LoVo (cell line): Measurements from ENCODE around the gene MVK.

Source experiments
- DNase-seq: peaks from one replicate; pipeline ENCODE4 v3.0.0-alpha.2; 2016; ENCODE audit warnings: low spot score

Gene MVK

DNA sequence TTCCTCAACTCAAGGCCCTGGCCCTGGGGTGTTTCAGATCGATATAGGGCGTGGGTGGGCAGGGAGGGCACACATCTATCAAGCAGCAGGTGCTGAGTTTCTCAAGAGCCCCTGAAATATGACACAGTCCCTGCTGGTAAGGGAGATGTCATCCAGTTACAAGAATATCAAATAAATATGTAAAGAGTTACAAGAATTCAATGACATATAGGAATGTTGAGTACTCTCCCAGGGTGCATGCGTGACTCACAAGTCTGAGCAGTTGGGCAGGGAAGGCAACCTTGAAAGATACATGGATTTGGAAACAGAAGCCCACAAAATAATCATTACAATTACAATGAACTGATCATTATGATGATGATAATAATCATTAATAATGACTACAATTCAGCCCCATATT lies 35.2 kb downstream of the MVK start:
- no peak for DNase-seq

DNA sequence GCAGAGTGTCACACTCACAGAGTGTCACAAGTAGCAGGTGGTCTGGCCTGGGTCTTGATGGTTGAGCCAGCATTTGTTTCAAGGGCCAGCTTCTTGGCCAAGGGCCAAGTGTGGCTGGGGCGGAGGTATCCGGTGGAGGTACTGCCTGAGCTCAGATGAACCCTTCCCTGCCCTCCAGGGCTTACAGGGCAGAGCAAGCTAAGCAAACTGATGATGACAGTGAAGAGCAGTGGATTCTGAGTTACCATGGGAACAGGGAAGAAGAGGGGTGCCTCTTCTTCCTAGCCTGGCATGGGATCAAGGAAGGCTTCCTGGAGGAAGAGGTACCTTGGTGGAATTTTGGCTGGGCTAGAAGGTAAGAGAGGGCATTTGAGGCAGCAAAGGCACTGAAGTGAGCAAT lies 35.7 kb downstream of the MVK start:
- DNase-seq, result no peak

DNA sequence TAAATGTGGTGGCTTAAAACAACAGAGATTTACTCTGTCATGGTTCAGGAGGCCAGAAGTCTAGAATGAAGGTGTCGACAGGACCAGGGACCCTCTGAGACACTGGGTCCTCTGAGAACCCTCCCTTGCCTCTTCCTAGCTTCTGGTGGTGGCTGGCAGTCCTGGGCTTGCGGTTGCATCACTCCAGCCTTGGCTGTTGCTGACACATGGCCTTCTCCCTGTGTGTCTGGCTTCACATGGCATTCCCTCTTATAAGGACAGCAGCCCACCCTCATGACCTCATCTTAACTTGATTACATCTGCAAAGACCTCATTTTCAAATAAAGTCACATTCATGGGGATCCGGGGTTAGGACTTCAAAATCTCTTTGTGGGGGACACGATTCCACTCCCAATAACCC lies 36.9 kb downstream of the MVK start:
- no peak for DNase-seq

DNA sequence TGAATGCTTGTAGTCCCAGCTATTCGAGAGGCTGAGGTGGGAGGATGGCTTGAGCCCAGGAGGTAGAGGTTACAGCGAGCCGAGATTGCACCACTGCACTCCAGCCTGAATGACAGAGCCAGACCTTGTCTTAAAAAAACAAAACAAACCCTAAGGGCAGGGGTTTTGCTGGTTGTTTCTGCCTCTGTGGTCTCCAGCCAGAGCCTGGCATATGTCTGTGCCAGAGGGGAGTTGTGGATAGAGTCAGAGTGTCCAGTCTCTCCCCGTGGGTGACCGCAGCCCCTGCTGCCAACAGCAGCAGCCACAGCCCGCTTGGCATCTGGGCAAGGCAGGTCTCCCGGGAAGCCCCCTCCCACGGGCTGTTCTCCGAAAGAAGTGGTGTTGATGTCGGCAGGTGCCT lies 37.6 kb downstream of the MVK start:
- DNase-seq, result no peak

DNA sequence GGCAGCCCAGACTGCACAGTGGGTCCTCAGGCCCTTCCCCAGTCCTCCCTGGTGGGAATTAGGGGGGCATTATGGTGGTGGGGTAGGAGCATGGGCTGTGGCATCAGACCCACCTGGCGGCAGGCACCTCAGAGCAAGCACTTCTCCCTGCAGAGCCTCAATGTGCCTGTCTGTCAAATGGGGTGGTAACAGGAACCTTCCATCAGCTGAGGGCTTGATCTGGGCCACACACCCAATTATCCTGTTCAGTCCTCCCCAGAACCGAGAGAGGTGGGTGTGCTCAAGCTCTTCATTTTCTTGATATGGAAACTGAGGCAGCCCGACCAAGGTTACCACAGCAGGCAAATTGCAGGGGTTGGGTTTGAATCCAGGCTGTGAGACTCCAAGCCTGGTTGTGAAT lies 38.4 kb downstream of the MVK start:
- DNase-seq, result no peak

DNA sequence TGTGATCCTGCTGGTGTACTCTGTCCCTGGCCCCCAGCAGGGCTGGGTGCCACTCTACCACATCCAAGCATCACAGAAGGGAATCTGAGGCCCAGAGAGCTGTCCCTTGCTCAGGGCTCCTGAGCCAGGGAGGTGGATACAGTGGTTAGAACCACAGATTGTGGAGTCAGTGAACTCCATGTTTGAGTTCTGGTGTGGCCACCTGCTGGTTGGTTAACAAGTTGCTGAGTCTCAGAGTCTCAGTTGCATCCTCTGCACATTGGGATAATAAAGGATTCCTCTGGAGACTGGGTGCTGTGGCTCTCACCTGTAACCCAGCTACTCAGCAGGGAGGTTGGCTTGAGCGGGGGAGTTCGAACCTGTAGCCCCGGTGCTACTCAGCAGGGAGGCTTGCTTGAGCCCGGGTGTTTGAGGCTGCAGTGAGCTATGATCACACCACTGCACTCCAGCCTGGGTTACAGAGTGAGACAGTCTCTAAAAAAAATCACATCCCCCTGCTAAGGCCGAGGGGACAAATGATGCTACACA lies 39.4 kb downstream of the MVK start:
- DNase-seq, result no peak

DNA sequence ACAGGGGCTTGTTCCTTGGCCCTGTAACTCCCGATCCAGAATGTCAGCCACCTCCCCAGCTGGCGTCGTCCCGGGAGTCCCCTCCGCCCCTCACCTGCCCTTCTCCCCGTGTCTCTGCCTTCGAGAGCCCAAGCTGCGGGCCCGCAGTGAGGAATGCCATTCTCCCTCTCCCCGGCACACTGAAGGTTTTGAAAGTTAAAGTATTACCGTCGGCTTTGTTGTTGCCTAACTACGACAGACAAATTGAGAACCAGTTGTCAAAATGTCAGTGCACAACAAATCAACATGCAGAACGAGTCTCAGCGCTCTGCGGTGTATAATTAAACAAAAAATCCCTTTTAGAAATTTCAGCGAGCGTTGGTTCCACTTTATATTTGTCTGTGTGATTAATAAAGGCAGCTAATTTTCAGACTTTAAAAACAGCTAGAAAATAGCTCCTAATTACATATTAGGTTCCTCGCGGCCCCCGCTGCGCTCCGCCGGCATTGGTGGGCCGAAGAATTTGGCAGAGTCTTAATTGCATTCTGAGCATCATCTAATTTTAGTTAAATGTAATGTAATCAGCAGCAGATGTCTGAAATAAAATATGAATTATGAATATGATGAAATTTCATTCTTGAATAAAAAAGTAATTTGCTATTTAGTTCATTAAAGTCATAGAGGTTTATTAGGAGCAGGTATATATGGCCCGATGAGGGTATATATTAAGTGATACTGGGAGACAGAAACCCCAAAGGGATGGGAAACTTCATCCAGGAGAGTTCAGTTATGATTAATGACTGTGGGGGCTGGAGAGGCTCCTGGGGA lies 40.3 kb downstream of the MVK start:
- no peak for DNase-seq

DNA sequence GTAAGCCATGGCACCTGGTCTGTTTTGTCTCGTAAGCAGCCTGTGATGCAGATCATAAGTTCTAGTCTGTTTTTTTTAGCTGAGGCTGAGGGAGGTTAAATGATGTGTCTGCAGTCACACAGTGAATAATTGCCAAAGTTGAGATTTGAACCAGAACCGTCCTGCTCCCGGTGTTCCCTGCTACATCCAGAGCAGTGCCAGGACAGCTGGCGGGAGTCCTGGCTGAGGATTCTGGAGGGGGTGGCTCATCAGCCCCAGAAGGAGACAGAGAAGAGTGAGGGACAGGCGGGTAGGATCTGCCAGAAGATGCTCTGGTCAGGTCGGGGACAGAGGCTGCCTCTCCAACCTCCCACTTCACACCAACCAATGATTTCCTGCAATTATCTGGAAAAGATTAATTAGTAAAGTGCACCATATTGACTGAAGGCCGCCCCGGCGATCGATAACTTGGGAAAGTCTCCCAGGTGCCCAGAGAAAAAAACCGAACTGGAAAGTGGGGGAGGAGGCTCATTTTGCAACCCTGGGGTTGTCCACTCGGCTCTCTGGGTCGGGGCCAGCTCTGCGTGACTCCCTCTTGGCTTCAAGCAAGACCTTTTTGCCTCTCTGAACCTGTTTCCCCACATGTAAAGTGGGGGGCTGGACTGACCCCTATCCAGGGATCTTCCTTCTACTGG lies 42.1 kb downstream of the MVK start:
- no peak for DNase-seq

DNA sequence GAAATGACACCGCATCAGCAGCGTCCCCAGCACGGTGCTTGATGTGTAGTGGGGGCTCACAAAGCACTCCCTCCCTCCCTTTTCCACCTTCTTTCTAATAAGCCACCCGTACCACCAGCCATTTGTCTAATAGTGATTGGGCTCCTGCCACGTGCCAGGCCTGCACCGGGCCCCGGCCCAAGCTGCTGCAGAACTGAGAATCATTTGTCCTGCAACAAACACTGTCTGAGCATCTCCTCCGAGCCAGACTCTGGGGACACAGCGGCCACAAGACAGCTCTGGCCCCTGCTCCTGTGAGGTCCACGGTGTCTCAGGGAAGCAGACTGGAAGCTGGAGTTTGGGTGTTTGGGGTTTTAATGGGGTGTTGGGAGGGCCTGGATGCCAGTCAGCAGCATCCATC lies 43.9 kb downstream of the MVK start:
- no peak for DNase-seq

DNA sequence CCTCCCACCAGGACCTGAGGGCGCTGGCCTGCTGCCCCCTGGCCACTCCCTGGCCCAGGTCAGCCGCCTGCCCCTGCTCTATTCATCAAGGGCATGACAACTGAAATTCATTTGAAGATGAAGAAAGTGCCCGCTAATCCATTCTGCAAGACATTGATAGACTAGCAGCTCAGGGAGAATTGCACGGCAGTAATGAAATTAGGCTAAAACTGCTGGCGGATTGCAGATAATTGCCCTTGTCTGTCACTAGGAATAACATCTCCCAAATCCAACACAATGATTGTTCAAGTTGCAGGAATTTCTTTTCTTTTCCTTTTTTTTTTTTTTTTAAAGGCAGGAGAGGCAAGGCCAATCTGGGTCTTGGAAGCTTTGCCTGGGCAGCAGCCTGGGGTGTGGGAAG lies 44.5 kb downstream of the MVK start:
- no peak for DNase-seq

DNA sequence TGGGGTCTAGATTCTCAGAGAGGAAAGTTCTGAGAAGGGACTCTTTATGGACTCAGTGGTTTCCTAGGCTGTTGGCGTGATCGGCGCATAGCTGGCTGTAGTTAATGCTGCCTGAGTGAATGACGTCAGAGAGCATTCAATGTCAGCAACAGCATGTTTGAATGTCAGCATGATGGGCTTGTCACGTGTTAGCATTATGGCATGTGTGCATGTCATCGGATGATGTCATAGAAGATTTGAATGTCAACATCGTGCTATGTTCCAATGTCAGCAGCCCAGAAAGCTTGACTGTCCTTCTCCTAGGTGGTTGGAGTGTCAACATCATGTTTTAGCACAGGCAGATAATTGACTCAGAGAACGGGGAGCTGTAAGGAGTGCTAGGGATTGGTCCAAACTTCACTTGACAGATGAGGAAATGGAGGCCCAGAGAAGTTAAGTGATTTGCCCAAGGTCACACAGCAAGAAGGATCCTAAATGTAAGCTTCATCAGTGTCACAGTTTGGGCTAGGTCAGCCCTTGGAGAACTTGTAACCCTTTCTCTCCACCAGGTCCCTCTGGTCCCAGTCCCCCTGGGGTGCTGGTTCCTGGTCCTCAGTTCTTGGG lies 45.5 kb downstream of the MVK start:
- DNase-seq, result no peak

DNA sequence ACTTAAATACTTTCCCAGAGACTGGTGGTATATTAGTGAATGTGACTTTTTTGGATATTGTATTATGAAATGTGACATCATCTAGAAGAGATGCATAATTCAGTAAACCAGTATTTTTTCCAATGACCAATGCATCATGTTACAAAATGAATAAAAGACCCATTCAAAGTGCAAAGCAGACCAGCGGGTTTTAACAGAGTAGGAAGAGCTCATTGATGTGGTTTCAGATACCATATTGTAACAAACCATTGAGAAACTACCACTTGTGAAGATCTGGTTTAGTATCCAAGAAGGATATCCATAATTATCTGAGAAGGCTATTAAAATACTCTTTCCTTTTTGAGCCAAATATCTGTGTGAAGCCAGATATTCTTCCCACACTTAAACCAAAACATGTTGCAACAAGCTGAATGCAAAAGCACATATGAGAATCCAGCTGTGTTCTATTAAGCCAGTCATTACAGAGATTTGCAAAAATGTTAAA lies 47.7 kb downstream of the MVK start:
- DNase-seq, result no peak

DNA sequence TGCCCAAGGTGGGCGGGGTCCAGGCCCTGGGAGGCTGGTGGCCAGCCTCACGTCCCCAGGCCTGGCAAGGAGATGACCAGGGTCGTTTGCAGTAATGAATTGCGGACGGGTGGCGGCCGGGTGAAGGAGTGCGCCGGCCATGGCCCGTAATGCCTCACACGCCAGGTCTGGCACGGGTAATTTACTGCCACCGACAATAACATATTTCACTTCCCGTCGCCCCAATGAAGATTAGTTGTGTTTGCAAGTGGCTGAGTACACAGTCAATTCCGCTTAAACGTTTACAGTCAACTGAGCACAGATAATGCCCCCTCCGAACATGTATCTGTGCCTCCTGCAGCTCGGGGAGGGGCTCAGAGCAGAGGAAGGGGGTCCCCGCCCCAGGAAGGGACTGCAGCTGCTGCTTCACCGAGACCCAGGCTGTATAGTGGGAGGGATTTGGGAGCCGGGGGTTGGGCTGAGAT lies 48.3 kb downstream of the MVK start:
- no peak for DNase-seq

DNA sequence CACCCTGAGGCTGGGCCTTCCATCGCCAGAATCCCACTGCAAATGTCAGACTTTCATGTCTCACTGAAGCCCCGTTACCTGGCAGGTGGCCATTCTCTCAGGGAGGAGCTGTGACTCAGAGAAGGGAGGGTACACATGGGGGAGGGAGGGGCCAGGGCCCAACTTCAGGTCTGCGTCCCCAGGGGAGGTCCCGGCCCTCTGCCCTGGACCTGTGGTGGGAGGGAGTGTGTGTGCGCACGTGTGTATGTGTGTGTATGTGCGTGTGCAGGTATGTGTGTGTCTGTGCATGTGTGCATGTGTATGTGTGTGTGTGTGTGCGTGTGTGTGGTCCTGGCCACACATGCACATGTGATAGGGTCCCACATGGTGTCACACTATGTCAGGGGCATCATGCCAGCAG lies 50.9 kb downstream of the MVK start:
- no peak for DNase-seq

DNA sequence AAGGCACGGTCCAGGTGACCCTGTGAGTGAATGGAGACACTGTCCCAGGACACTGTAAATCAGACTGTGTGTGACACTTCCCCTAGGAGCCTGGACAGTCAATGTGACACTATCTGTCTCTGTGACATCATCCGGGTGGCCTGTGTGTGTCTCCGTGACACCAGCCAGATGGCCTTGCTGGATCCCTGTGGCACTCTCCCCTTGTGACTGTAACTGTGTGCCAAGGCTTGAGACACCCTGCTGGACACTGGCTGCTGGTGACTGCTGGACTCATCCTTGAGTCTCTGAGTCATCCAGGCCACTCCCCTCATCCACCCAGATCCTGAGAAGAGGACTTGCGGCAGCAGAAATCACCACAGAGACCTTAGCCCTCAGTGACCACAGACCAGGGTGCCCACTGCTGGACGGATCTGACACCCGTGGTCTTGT lies 51.6 kb downstream of the MVK start:
- DNase-seq, result peak; percentile 28

DNA sequence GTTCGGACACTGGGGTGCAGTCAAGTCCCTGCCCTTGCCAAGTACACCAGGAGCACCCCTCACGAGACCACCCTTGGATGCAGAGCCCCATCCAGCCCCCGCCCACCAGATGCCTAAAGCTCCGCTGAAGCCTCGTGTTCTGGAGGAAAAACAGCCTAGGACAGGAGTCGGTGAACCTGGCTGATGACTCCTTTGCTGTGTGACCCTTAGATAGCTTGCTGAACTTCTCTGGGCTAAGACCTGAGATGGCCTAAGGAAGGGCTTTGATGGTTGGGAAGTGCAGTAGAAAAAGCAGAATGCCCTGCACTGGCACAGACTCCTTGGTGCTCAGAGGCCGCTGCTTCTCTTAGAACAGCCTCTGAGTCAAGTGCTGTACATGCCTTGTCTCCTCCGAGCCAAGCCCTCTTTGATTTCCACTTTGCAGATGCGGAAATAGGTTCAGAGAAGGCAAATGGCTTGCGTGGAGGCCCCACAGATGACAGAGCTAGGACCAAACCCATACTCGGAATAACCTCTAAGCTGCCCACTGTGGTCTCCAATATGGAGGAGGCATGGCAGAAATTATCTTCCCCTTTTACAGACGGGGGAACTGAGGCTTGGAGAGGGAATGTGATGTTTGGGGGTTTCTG lies 52.3 kb downstream of the MVK start:
- no peak for DNase-seq

DNA sequence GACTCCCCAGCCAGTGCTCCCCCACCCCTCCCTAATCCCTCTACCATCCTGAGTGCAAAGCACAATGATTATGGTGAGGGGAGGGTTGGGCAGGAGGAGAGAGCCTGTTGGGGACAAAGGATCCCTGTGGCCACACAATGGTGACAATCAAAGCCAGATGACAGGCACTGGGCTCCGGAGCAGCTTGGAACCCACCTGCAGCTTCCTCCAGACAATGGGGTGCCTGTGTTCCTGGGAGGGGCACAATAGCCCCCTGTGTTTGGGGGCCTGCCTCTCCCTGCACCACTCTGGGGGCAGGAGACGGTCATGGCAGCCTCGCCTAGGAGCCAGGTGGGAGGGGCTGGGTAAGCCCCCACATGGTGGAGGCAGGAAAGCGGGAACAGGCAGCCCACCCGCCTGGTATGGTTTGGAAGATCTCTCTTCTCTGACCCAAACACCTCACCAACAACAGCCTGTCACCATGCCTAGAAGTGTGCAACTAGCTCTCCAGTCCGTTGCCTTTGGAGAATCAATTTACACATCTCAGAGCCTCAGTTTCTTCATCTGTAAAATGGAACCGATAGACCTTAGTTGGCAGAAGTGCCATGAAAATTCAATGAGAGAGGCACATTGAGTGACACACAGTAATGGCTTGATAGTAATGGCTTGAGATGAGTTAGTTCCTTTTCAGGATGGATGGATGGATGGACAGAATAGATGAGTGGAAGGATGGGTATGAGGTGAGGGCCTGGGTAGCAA lies 53.0 kb downstream of the MVK start:
- no peak for DNase-seq

DNA sequence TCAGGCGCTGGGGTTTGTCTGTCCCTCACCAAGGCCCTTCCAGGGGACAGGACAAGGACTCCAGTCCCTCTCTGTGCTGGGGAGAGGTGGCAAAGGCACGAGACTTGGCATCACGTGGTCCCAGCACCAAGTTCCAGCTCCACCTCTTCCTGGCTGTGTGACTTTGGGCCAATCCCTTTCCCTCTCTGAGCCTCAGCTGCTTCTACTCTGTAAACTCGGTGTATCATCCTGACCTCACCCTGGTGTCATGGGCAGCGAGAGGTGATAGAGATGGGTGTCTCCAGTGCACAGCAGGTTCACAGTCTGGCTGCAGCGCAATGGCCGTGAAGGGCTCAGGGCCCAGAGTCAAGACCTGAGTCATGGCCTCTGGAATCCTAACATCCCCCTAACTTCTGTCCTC lies 54.0 kb downstream of the MVK start:
- DNase-seq, result no peak

DNA sequence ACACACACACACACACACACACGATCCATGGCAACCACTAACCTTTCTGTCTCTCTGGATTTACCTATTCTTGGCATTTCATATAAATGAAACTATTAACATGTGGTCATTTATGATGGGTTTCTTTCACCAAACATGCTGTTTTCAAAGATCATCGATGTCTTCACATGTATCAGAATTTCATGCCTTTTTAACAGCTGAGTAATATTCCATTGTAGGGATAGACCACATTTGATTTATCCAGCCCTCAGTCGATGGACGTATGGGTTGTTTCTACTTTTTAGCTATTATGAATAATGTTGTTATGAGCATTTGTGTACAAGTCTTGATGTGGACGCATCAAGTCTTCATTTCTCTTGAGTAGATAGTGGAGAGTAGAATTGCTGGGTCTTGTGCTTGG lies 56.5 kb downstream of the MVK start:
- DNase-seq, result no peak

DNA sequence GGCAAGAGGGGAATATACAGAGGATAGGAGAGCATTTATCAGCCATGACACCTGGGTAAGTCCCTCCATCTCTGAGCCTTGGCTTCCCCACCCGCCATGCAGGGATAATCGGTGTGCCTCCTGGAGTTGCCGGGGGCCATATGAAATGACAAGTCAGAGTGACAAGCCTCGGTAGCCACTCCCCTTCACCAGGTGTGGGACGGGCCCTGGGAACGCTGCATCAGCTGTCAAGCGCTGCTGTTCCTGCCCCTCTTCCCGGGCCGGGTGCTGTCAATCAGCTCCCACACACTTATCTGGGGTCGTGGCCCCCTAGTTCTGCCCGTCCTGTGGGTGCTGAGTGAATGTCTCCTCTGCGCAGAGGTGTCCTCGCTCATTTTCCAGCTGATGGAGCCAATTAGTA lies 57.2 kb downstream of the MVK start:
- no peak for DNase-seq

DNA sequence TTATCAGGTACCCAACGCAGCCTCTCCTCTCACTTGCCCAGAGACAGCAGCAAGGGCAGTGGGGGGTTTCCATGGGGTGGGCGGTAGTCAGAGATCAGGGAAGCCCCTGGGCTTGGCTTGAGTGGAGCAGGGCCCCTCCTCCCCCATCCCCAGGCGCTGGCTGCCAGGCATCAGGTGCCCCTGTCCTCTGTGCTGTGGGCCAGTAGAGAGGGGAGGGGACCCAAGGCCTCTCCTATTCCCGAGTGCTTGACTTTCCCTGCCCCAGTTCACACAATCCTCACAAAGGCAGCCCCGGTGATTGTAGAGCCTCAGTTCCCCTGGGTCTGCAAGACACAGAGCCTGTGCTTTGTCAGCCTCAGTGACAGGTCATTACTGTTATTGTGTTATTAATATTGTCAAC lies 57.7 kb downstream of the MVK start:
- DNase-seq, result no peak

DNA sequence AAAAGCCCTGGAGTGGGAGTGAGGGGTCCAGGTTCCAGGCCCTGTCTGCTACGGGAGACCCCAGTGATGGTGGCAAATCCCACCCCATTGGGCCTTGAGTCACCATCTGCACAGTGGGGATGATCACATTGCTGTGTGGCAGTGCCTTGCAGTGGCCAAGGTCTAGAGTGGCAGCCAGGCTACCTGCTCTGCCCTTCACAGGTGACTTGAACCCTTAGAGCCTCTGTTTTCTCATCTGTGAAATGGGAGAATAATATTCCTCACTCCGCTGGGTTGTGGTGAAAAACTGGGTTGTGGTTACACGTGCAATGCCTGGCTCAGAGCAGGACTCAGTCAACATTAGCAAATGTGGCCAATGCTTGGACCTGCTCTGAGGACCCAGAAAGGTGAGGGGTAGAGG lies 58.2 kb downstream of the MVK start:
- DNase-seq, result no peak
